Measurements from ENCODE around the gene ITGB6.

The ITGB6 gene

GRCh38 chr2:160142472-160142871, 57.6 kb downstream of the ITGB6 start:
- H3K27ac ChIP-seq, result no peak overlapping the region
- TF ChIP-seq ZFX (IDR thresholded peaks at IDR 0.05), result no peak

- TF ChIP-seq CTCF (conservative IDR thresholded peaks at IDR 0.05), result no peak
- TF ChIP-seq ZFX (IDR thresholded peaks at IDR 0.05), result no peak
- no peak overlapping the region for H3K27ac ChIP-seq
Observed at GRCh38 chr2:160141912-160142311, 58.2 kb downstream of the ITGB6 start.

DNA sequence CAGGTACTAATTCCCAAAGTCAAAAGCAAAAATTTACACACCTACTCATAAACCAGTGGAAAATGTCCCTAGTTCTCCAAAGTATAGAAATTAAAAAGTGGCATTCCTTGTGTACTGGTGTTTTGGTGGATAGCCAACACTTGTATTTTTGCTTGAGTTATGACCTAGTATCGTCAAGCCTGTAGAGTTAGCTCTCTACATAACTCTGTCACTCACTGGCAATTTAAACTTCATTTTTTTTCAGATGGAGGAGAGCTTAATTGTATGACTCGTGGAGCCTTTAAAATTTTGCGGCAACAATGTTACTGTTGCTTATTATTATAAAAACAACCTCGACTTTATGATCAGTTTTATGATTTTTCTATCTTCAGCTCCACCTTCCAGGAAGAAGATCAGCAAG, 58.7 kb downstream of the ITGB6 start:
- TF ChIP-seq CTCF (conservative IDR thresholded peaks at IDR 0.05), result no peak
- no peak for TF ChIP-seq ZFX (IDR thresholded peaks at IDR 0.05)
- no peak overlapping the region for H3K27ac ChIP-seq

DNA sequence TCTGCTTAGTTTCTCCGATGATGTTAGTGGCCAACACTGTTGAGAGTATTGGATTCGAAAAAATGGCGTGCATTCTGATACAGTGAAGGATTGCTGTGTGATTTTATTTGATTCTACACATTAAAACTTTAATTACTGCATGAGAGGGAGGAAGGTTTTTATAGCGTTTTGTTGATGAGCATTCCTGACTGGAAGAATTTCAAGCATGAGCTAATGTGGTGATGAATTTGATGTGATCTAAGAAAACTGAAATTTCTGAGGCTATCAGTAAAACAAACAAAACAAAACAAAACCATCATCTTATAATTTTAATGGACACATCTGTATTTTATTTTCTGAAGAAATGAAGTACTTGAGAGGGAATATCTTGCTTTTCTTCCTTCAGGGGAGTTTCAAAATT, 59.6 kb downstream of the ITGB6 start:
- H3K27ac ChIP-seq, result no peak overlapping the region

DNA sequence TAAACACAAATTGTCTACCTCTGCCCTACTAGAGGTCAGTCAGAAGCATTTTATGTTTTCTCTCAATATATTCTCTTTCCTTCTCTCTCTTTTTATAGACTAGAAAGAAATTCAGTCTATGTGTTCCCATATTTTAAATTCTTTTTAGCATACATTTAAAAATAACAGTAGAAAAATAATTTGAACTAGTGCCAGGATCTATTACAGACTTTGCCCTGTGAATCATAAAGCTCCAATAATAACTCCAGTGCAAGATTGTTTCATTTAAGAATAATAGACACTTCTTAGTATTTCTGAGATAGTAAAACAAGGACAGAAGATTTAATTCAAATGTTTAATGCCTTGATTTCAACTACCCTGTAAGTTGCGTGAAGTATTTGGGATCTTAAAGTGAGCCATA, 60.1 kb downstream of the ITGB6 start:
- H3K27ac ChIP-seq, result no peak overlapping the region
- no peak for TF ChIP-seq CTCF (conservative IDR thresholded peaks at IDR 0.05)
- no peak for TF ChIP-seq ZFX (IDR thresholded peaks at IDR 0.05)

More for the DNA sequence above, 59.6 kb downstream of the ITGB6 start:
- TF ChIP-seq ZFX (IDR thresholded peaks at IDR 0.05) (no peak), CTCF (conservative IDR thresholded peaks at IDR 0.05) (no peak)

- H3K27ac ChIP-seq, result no peak overlapping the region
- TF ChIP-seq CTCF (conservative IDR thresholded peaks at IDR 0.05) (no peak), ZFX (IDR thresholded peaks at IDR 0.05) (no peak)
Observed at GRCh38 chr2:160139350-160139749, 60.7 kb downstream of the ITGB6 start.

- no peak overlapping the region for H3K27ac ChIP-seq
- TF ChIP-seq ZFX (IDR thresholded peaks at IDR 0.05) (no peak), CTCF (conservative IDR thresholded peaks at IDR 0.05) (no peak)
Observed at GRCh38 chr2:160138406-160138805, 61.7 kb downstream of the ITGB6 start.

GRCh38 chr2:160137464-160137863, 62.6 kb downstream of the ITGB6 start:
- TF ChIP-seq CTCF (conservative IDR thresholded peaks at IDR 0.05), result no peak
- no peak for TF ChIP-seq ZFX (IDR thresholded peaks at IDR 0.05)
- no peak overlapping the region for H3K27ac ChIP-seq

Measured in C4-2B (cell line).